ENCODE results near the gene PDE4B.
"Not testable (repeated sequence)": the region's sequence is repeated elsewhere in the genome, so short reads cannot be mapped to it uniquely, and the experiment has no call there.

PDE4B gene

DNA sequence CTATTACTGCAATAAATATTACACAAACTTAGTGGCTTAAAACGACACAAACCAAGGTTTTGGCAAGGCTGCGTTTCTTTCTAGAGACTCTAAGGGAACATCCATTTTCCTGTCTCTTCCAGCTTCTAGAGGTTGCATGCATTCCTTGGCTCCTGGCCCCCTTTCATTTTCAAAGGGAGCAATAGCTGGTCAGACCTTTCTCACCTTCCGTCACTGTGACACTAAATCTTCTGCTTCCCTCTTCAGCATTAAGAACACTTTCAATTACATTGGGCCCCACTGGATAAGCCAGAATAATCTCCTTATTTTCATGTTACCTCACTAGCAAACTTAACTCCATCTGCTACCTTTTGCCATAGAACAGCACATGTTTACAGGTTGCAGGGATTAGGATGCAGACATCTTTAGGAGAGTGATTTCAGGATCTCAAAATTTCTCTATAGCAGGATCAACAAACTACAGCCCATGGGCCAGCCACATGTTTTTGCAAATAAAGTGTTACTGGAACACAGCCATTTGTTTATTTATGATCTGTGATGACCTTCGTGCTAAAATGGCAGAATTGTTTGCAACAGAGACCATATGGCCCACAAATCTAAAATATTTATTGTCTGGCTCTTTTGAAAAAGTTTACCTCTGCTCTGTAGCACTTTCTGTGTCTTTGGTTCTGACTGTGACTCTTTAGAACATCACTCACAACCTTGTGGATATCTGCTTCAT lies 519.7 kb downstream of the PDE4B start:
- DNase-seq (ENCODE audit: low read depth in 2 of 2): no peak

- DNase-seq (ENCODE audit: low read depth in 2 of 2): no peak
Observed at GRCh38 chr1:66313429-66313828, 520.7 kb downstream of the PDE4B start.

- DNase-seq (ENCODE audit: low read depth in 2 of 2): no peak
Observed at GRCh38 chr1:66315671-66316070, 523.0 kb downstream of the PDE4B start.

- no peak for DNase-seq (ENCODE audit: low read depth in 2 of 2)
Observed at GRCh38 chr1:66316464-66317247, 524.0 kb downstream of the PDE4B start.

- DNase-seq (ENCODE audit: low read depth in 2 of 2): no peak
Observed at GRCh38 chr1:66317248-66317515, 524.5 kb downstream of the PDE4B start.

DNA sequence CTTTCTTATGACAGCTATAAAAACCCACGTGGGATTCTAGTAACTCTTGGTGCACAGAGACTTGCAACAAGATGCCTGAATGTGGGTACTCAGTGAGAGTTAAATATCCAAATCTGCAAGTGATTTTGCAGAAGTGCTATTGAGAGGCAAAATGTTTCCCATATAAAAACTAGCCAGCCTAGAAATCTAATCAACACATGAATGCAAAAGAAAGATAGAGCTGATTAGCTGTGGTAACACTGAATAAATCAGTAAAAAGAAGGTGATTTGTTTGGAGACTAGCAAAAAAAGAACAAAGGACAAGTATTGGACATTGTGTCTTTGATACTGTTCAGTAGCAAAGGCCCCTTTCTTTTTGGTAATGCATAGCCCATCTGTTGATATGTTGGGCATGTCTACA lies 527.5 kb downstream of the PDE4B start:
- no peak for DNase-seq (ENCODE audit: low read depth in 2 of 2)

DNA sequence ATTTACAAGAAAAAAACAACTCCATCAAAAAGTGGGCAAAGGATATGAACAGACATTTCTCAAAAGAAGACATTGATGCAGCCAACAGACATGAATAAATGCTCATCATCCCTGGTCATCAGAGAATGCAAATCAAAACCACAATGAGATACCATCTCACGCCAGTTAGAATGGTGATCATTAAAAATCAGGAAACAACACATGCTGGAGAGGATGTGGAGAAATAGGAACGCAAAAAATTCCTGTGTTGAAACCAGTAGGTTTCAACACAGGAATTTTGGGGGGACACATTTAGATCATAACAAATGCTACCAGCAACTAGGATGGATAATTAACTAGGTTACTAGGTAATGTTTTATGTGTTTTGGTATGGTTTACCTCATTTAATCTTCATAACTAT lies 529.8 kb downstream of the PDE4B start:
- DNase-seq (ENCODE audit: low read depth in 2 of 2): not testable (repeated sequence)

- no peak for DNase-seq (ENCODE audit: low read depth in 2 of 2)
Observed at GRCh38 chr1:66323958-66324625, 531.4 kb downstream of the PDE4B start.

DNA sequence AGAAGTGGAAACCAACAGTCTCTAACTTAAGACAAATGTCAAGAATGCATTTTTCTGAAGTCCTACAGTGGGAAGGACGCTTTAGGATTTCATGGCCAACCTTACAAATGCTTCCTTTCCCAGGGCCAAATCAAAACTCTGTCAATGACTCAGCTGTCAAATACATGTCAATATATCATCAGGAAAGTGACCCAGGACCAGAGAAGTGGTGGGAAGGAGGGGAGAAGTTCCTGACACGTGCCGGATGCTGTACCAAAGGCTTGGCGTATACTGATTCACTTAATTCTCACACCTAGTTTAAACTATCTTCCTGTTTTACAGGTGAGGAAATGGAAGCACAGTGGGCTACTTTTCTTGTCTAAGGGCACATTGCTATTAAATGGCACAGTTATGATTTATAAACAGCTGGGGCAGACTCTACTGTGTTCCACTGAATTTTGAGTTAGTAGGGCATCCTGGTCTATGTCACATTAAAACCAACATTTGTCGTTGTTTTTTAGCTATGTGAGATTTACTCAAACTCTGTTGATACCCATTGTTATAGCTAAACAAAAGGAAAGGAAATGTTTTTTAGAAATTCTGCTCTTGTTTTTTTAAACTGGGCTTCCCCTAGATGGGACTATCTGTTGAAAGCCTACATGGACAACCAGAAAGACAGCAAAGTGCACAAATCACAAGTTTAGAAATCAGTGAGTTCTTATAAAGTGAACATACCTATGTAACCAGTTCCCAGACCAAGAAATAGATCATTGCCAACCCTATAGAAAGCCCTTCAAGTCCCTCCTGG lies 533.1 kb downstream of the PDE4B start:
- no peak for DNase-seq (ENCODE audit: low read depth in 2 of 2)

DNA sequence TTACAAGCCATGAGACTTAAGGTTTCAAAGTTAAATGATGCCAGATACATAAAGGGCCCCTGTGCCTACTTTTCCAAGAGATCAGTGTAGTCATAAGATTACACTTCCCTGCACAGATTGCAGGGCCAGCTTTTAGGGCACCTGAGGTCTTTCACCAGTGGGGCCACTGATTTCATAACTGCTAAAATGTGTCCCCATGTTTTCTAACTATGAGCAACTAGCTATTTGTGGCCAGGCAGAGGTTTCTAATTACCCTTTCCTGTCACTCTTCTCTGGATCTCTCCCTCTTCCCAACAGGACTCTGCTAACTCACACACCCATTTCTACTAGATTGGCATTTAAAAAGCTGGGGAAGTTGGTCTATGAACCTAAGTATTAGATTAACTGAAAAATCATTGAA lies 534.2 kb downstream of the PDE4B start:
- DNase-seq (ENCODE audit: low read depth in 2 of 2): no peak

GRCh38 chr1:66327588-66327987 lies 534.9 kb downstream of the PDE4B start:
- no peak for DNase-seq (ENCODE audit: low read depth in 2 of 2)

- DNase-seq (ENCODE audit: low read depth in 2 of 2): no peak
Observed at GRCh38 chr1:66328896-66329295, 536.2 kb downstream of the PDE4B start.

GRCh38 chr1:66330722-66331141 lies 538.0 kb downstream of the PDE4B start:
- no peak for DNase-seq (ENCODE audit: low read depth in 2 of 2)

- peak in 1 of 2 donors; percentile 19 for DNase-seq (ENCODE audit: low read depth in 2 of 2)
Observed at GRCh38 chr1:66331658-66332547, 539.2 kb downstream of the PDE4B start.

DNA sequence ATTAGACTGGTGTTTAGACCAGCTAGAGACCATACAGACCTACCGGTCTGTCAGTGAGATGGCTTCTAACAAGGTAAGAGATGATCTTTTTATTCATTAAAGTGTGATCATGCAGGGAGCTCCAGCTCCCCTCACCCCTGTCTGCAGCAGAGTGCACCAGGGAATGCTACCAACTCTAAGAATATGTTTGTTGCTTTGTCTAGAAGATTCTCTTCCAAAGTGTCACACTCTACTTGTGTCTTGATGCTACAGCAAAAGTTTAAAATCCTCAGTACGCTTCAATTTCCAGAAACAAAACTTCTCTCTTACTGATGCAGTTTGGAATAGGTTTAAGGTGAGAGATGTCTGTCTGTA lies 539.8 kb downstream of the PDE4B start:
- no peak for DNase-seq (ENCODE audit: low read depth in 2 of 2)

- no peak for DNase-seq (ENCODE audit: low read depth in 2 of 2)
Observed at GRCh38 chr1:66333466-66334199, 540.9 kb downstream of the PDE4B start.

DNA sequence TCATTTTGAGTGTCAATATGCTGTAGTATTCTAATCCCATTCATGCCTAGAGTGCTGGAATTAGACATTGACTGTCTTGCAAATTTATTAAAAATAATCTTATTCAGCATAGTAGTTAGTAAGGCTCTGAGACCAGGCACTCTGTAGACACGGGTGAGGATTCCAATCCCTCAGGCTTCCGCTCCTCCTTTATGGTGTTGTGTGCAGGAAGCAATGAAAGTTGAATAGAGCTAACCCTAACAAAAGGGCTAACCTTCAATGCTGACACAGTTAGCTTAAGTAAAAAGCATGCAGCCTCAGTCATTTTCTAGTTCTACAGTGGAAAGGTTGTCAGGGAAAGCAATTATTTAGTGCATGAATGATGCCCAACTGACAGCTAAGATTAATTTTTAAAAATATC lies 541.6 kb downstream of the PDE4B start:
- DNase-seq (ENCODE audit: low read depth in 2 of 2): no peak

GRCh38 chr1:66335125-66335524 lies 542.4 kb downstream of the PDE4B start:
- DNase-seq (ENCODE audit: low read depth in 2 of 2): no peak

- DNase-seq (ENCODE audit: low read depth in 2 of 2): peak; percentile 31 to 45
Observed at GRCh38 chr1:66335859-66336640, 543.4 kb downstream of the PDE4B start.

- DNase-seq (ENCODE audit: low read depth in 2 of 2): no peak
Observed at GRCh38 chr1:66336641-66336990, 543.9 kb downstream of the PDE4B start.

Measured in stimulated activated CD8-positive, alpha-beta memory T cell treated with anti-CD3 and anti-CD28 coated beads, Interleukin-15, amount 100 ng/mL, for 4 hours (primary cell).